Gastroesophageal sphincter (tissue), 3 donors: ENCODE data around the gene MGAT4A.

ENCODE experiments used
- EP300 ChIP-seq: sonication (generic); formaldehyde crosslinking; IDR thresholded peaks from one replicate; pipeline ENCODE4 v1.6.1; 2017; ENCODE audit warnings: antibody characterized with exemption, mild to moderate bottlenecking
- TF ChIP-seq, protein P1 (sequence below), 4 experiments: fragments of 200-600 bp in 2 of 4; fragments of 450-650 bp in 2 of 4; sonication (generic) in 1 of 4; IDR thresholded peaks; one replicate each; pipeline ENCODE4 v1.5.1; 2017 to 2019; ENCODE audit warnings: antibody characterized with exemption in 4 of 4, mild to moderate bottlenecking in 2 of 4, moderate library complexity in 2 of 4

DNA sequence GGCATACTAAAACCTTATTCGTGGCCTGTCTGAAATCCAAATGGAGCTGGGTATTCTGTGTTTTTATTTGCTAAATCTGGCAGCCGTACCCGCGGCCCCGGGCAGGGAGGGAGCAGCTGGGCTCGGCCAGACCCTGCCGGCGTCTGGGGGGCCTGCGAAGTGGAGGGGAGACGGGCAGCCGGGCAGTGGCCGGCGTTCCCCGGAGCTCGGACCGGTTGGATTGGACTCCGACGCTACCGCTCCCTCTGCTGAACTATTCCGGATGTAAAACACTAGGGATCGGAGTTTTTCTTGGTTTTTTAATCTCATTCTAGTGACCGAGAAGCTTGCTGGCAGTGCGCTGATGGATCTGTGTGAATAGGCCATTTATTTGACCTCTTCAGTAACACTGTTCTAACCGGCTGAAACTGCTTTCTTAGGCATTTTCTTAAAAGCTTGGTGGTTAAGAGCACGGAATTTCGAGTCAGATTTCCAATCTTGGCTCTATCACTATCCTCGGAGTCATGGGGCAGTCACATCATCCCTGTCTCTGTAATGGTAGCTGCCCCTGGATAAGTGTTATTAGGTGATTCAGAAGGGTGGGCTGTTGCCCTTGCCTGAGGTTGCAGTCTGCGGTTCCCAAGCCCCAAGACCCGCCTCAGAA, 121.8 kb downstream of the MGAT4A start:
- TF ChIP-seq, protein P1, sequence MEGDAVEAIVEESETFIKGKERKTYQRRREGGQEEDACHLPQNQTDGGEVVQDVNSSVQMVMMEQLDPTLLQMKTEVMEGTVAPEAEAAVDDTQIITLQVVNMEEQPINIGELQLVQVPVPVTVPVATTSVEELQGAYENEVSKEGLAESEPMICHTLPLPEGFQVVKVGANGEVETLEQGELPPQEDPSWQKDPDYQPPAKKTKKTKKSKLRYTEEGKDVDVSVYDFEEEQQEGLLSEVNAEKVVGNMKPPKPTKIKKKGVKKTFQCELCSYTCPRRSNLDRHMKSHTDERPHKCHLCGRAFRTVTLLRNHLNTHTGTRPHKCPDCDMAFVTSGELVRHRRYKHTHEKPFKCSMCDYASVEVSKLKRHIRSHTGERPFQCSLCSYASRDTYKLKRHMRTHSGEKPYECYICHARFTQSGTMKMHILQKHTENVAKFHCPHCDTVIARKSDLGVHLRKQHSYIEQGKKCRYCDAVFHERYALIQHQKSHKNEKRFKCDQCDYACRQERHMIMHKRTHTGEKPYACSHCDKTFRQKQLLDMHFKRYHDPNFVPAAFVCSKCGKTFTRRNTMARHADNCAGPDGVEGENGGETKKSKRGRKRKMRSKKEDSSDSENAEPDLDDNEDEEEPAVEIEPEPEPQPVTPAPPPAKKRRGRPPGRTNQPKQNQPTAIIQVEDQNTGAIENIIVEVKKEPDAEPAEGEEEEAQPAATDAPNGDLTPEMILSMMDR (IDR thresholded peaks at IDR 0.05): no peak
- no peak for TF ChIP-seq EP300
